Aorta (tissue), 5 donors: Measurements from ENCODE around the gene PSMC1. TPM values are rescaled to one million over a fixed set of nuclear protein-coding genes. Genes with fewer than 3 reads are reported as not detected.

Source experiments
- ATAC-seq: fragments of 200-7000 bp; cut with Tn5 transposase; one replicate; pipeline ENCODE4 v1.9.1; 2022; ENCODE audit warnings: moderate library complexity; ENCODE audit not compliant: low FRiP score
- DNase-seq, 2 donors: peaks; one replicate each; pipeline ENCODE4 v3.0.0-alpha.2; 2020
- H3K27ac ChIP-seq, 2 donors: one replicate each; pipeline ENCODE4 v1.5.1; 2013; ENCODE audit warnings: low read length in 2 of 2, mild to moderate bottlenecking in 2 of 2, moderate library complexity in 2 of 2, control low read depth in 1 of 2, inconsistent platforms in 1 of 2, low read depth in 1 of 2
- H3K27me3 ChIP-seq, 2 donors: one replicate each; pipeline ENCODE4 v1.6.1; 2013; ENCODE audit warnings: control low read depth in 1 of 2, low read length in 1 of 2, mild to moderate bottlenecking in 1 of 2, moderate library complexity in 1 of 2; ENCODE audit not compliant: insufficient read depth in 2 of 2, control insufficient read depth in 1 of 2
- H3K36me3 ChIP-seq, 2 donors: one replicate each; pipeline ENCODE4 v1.6.1; 2013; ENCODE audit warnings: control low read depth in 1 of 2, low read length in 1 of 2, mild to moderate bottlenecking in 1 of 2; ENCODE audit not compliant: insufficient read depth in 2 of 2, control insufficient read depth in 1 of 2
- H3K4me1 ChIP-seq, 2 donors: one replicate each; pipeline ENCODE4 v1.6.1; 2013; ENCODE audit warnings: low read length in 2 of 2, control low read depth in 1 of 2, mild to moderate bottlenecking in 1 of 2, moderate library complexity in 1 of 2; ENCODE audit not compliant: insufficient read depth in 2 of 2, control insufficient read depth in 1 of 2
- H3K4me3 ChIP-seq, 2 donors: one replicate each; pipeline ENCODE4 v1.5.1; 2013; ENCODE audit warnings: low read length in 2 of 2, control low read depth in 1 of 2, mild to moderate bottlenecking in 1 of 2
- H3K9me3 ChIP-seq: one replicate; pipeline ENCODE4 v1.6.1; 2013; ENCODE audit warnings: mild to moderate bottlenecking, low read length; ENCODE audit not compliant: control insufficient read depth
- WGBS, 2 donors: extraction: QIAGEN DNeasy Blood & Tissue Kit; methylation state at CpG; one replicate each; pipeline ENCODE4 v1.1.7; 2013; 5-methylcytosine and 5-hydroxymethylcytosine counted together
- intact Hi-C, 2 donors: fragments of 100-400 bp; cut with DNase I; formaldehyde crosslinking; loops; one replicate each; pipeline versions ENCODE4 v1.14.2 to v1.15.0; 2022
- polyA plus RNA-seq, 2 donors: library from polyadenylated mRNA; stranded (reverse); fragments of 200-250 nt; gene quantifications; one replicate each; pipeline ENCODE4 v1.2.3, GENCODE V29; 2013
- total RNA-seq, 2 donors: library from RNA; stranded (reverse); fragmentation: NEBNext Ultra II Directional; extraction: Animal tissue kit (Norgen Biotek cat#: 25700); gene quantifications; one replicate each; pipeline ENCODE4 v1.2.1, GENCODE V29; 2021
- donor health status: healthy with polysubstance abuse.
- donor health status: Bipolar disorder and iron deficiency.
- donor health status: DM: no; HTN: no; CAD: no.
- donor health status: DM: no; HTN: no; CAD: no.
- donor health status: DM: yes; HTN: yes; CAD: no.

The PSMC1 gene
- total and polyA plus RNA-seq, 4 donors: 67.3 to 184 (median 128) TPM

DNA sequence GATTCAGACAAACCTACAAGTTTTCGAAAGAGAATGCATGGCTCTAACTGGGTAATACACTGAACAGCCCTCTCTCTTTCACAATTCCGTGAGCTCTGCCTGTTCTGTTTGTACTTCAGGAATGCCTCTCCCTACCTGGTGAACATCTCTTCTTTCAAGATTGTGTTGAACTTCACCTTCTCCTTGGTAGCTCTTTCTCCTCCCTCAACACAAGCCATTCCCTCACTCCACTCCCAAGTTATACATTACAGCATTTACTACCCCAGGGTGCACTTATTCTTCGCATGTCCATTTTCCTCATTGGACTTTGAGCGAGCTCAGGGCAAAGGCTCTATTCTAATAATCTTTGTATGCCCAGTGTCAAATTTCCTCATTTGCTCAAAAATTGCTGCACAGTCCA lies 47.1 kb downstream of the PSMC1 start:
- Histone ChIP-seq H3K9me3 (no peaks in the 10 kb centered on the region), H3K4me3 (no peak overlapping the region), H3K36me3 (peaks cover 0 to 2% of the 10 kb centered on the region in 2 donors), H3K27ac (peak overlapping the region in 1 of 2 donors; percentile 9), H3K4me1 (peaks cover 0 to 3% of the 10 kb centered on the region in 2 donors), H3K27me3 (no peaks in the 10 kb centered on the region)
- DNase-seq: no peak
- WGBS, 2 donors: 93 to 95% methylated on average over 4 of the region's 4 CpGs
- ATAC-seq: no peak
- intact Hi-C loops: loop anchor here (5.0 to 10.0 kb wide), 4 partner anchors 91 to 394 kb away; partner anchors contain the start of gene CALM1 (in 1 of the 2)

DNA sequence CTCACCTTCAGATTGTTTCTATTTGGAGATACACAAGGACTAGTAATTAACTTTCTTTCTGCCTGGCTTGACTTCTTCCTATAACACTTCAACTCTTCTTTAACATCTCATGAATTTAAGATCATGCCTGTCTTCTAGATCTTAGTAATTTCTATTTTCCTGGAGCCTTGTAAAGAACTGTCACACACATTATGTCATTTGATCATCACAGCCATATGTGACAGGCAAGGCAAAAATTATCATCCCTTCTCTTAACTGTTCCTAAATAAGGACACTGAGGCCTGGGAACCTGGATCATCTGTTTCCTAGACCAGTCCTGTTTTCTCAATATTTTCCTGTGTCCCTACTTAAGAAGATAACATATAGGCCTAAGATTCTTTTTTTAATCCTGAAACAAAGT lies 48.1 kb downstream of the PSMC1 start:
- no peak for ATAC-seq
- H3K36me3 ChIP-seq: peaks cover 0 to 2% of the 10 kb centered on the region in 2 donors
- DNase-seq: no peak
- intact Hi-C loops: loop anchor here (5.0 to 10.0 kb wide), 4 partner anchors 90 to 393 kb away; partner anchors contain the start of gene CALM1 (in 1 of the 2)
- H3K9me3 ChIP-seq: no peaks in the 10 kb centered on the region
- H3K4me1 ChIP-seq: peaks cover 0 to 3% of the 10 kb centered on the region in 2 donors
- no peak overlapping the region for H3K4me3 ChIP-seq
- H3K27ac ChIP-seq: no peak overlapping the region
- H3K27me3 ChIP-seq: no peaks in the 10 kb centered on the region

- ATAC-seq: no peak
- Histone ChIP-seq H3K27ac (no peak overlapping the region), H3K4me1 (peaks cover 0 to 3% of the 10 kb centered on the region in 2 donors), H3K27me3 (no peaks in the 10 kb centered on the region), H3K4me3 (no peak overlapping the region), H3K36me3 (peaks cover 0 to 2% of the 10 kb centered on the region in 2 donors), H3K9me3 (no peaks in the 10 kb centered on the region)
- WGBS, 2 donors: 88 to 91% methylated on average over 4 of the region's 4 CpGs
- intact Hi-C loops: loop anchor here in 1 of 2 donors (10.0 kb wide), 2 partner anchors 90 to 390 kb away; partner anchors contain the start of gene CALM1
- DNase-seq: no peak
Observed at GRCh38 chr14:90305176-90305601, 48.8 kb downstream of the PSMC1 start.

DNA sequence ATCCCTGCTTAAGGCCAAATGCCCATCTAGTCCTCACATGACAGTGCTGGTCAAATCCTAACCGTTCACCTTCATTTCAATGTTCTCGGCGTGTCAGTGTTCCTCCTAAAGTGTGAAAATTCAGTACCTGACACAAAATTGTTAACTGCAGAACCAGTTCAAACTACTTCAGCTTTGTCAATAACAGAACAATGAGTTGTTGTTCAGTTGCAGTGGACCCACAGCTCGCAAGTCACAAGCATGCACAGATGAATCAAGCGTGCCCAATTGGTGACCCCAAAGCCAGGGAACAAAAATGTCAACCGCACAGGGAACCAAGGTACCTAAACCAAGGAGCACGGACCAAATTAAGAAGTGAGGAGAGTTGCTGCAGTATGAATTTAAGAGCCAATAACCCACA lies 52.2 kb downstream of the PSMC1 start:
- ATAC-seq: no peak
- intact Hi-C loops: loop anchor here in 1 of 2 donors (10.0 kb wide), 2 partner anchors 86 to 386 kb away; partner anchors contain the start of gene CALM1
- Histone ChIP-seq H3K27me3 (no peaks in the 10 kb centered on the region), H3K4me1 (no peaks in the 10 kb centered on the region), H3K27ac (no peak overlapping the region), H3K36me3 (peaks cover 0 to 3% of the 10 kb centered on the region in 2 donors), H3K4me3 (no peak overlapping the region), H3K9me3 (no peaks in the 10 kb centered on the region)
- WGBS, 2 donors: 94 to 98% methylated on average over 7 of the region's 7 CpGs
- no peak for DNase-seq

DNA sequence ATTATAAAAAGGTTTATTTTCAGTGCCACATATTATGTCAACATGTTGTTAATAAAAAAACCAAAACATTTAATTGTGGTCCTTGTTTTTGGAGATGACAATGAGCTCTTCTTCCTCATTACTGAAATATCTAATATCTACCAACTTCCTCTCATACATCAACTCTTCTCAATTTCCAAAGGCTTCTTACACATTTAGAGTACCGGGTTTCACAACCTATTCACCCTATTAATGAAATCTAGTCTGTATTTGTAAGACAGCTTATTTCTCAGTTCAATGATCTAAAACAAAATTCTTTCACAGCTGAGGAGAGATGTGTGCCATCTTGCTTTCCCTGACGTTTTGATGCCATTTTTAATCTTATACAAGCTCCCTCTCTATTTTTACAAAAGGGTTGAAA lies 60.9 kb downstream of the PSMC1 start:
- no peaks in the 10 kb centered on the region for H3K9me3 ChIP-seq
- no peak overlapping the region for H3K4me3 ChIP-seq
- DNase-seq (no peak), ATAC-seq (no peak)
- intact Hi-C loops: no loop called here
- no peaks in the 10 kb centered on the region for H3K4me1 ChIP-seq
- H3K27me3 ChIP-seq: no peaks in the 10 kb centered on the region
- H3K27ac ChIP-seq: no peak overlapping the region
- 70 to 74% methylated on average over 2 of the region's 2 CpGs for WGBS, 2 donors
- H3K36me3 ChIP-seq: peaks cover 0 to 2% of the 10 kb centered on the region in 2 donors

DNA sequence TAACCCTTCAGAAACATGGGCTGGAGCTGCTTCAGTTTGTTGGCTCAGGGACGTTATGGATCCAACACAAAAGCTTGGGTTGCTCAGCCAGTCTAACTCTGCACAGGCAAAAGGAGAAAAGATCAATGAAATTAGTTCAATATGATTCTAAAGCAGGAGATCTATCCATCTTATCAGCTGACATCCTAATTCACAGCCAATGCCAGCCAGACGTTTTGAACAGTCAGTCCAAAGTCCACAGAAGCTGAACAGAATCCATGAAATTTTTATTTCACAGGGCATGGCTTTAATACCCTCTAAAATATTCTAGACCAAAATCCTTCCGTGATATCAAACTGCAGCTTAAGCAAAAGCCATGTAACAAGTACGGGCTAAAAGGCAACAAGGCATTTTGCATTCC lies 61.7 kb downstream of the PSMC1 start:
- H3K4me1 ChIP-seq: no peaks in the 10 kb centered on the region
- no peak overlapping the region for H3K27ac ChIP-seq
- intact Hi-C loops: no loop called here
- H3K36me3 ChIP-seq: peaks cover 0 to 2% of the 10 kb centered on the region in 2 donors
- ATAC-seq (no peak), DNase-seq (no peak)
- H3K4me3 ChIP-seq: no peak overlapping the region
- H3K27me3 ChIP-seq: no peaks in the 10 kb centered on the region
- WGBS, 2 donors: 34 to 52% methylated on average over 4 of the region's 4 CpGs
- no peaks in the 10 kb centered on the region for H3K9me3 ChIP-seq

DNA sequence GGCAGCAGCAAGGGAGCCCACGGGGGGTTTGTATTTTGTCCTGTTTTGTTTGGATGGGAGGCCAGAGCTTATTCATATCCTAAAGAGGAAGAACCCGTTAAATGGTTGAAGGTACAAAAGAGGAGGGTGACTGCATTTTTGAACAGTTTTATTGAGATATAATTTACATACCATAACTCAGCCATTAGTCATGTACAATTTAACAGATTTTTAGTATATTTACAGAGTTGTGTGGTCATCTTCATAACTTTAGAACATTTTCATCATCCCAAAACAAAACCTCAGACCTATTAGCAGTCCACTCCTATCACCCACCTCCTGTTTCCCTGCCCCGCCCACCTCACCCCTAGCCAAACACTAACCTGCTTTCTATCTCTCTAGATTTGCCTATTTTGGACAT lies 62.8 kb downstream of the PSMC1 start:
- intact Hi-C loops: no loop called here
- Histone ChIP-seq H3K4me1 (no peaks in the 10 kb centered on the region), H3K27ac (no peak overlapping the region), H3K4me3 (no peak overlapping the region), H3K36me3 (peaks cover 0 to 2% of the 10 kb centered on the region in 2 donors), H3K27me3 (no peaks in the 10 kb centered on the region), H3K9me3 (no peaks in the 10 kb centered on the region)
- ATAC-seq (no peak), DNase-seq (no peak)
- 56 to 70% methylated on average over 3 of the region's 3 CpGs for WGBS, 2 donors

DNA sequence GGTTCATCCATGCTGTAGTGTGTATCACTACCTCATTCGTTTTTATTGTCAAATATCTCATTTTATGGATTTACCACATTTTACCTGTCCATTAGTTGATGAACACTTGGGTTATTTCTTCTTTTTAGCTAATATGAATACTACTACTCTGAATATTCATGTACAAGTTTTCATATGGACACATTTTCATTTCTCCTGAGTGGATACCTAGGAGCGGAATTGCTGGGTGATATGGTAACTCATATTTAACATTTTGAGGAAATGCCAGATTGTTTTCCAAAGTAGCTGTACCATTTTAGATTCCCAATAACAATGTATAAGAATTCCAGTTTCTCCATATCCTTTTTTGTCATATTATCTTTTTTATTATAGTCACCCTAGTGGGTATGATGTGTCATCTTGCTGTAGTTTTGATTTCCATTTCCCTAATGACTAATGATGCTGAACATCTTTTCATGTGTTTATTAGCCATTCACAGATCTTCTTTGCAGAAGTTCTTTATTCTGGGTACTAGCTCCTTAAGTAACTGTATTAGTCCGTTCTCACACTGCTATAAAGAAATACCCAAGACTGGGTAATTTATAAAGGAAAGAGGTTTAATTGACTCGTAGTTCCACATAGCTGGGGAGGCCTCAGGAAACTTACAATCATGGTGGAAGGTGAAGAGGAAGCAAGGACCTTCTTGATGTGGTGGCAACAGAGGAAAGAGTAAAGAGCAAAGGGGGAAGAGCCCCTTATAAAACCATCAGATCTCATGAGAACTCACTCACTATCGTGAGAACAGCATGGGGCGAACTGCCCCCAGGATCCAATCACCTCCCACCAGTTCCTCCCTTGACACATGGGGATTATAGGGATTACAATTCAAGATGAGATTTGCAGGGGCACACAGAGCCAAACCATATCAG lies 63.5 kb downstream of the PSMC1 start:
- Histone ChIP-seq H3K27ac (no peak overlapping the region), H3K4me3 (no peak overlapping the region), H3K4me1 (no peaks in the 10 kb centered on the region), H3K27me3 (no peaks in the 10 kb centered on the region), H3K9me3 (no peaks in the 10 kb centered on the region), H3K36me3 (peaks cover 0 to 2% of the 10 kb centered on the region in 2 donors)
- DNase-seq (no peak), ATAC-seq (no peak)
- WGBS, 2 donors: 97% methylated on average over 6 of the region's 6 CpGs
- intact Hi-C loops: no loop called here

GRCh38 chr14:90321891-90322290 lies 65.5 kb downstream of the PSMC1 start:
- Histone ChIP-seq H3K9me3 (no peaks in the 10 kb centered on the region), H3K36me3 (no peaks in the 10 kb centered on the region), H3K4me3 (no peak overlapping the region), H3K27ac (no peak overlapping the region), H3K4me1 (no peaks in the 10 kb centered on the region), H3K27me3 (no peaks in the 10 kb centered on the region)
- WGBS, 2 donors: 91 to 95% methylated on average over 4 of the region's 4 CpGs
- DNase-seq: no peak
- intact Hi-C loops: no loop called here
- ATAC-seq: no peak
